Stomach smooth muscle (tissue), 2 donors: ENCODE measurements around the gene DYNC1I1.

Source experiments
- H3K27ac ChIP-seq: one replicate; pipeline ENCODE4 v1.7.0; 2013; ENCODE audit warnings: mild to moderate bottlenecking, low read length, inconsistent platforms
- H3K27me3 ChIP-seq, 2 donors: one replicate each; pipeline ENCODE4 v1.7.0; 2013; ENCODE audit warnings: low read length in 2 of 2; ENCODE audit not compliant: insufficient read depth in 2 of 2, control insufficient read depth in 1 of 2
- H3K36me3 ChIP-seq, 2 donors: one replicate each; pipeline ENCODE4 v1.7.0; 2013; ENCODE audit warnings: low read length in 2 of 2; ENCODE audit not compliant: control insufficient read depth in 2 of 2, insufficient read depth in 2 of 2
- H3K4me1 ChIP-seq: one replicate; pipeline ENCODE4 v1.7.0; 2013; ENCODE audit warnings: low read length; ENCODE audit not compliant: control insufficient read depth, insufficient read depth
- H3K4me3 ChIP-seq, 2 donors: one replicate each; pipeline ENCODE4 v1.7.0; 2013; ENCODE audit warnings: low read length in 2 of 2
- H3K9ac ChIP-seq, 2 donors: one replicate each; pipeline ENCODE4 v1.7.0; 2013; ENCODE audit warnings: low read length in 2 of 2, mild to moderate bottlenecking in 1 of 2
- H3K9me3 ChIP-seq, 2 donors: one replicate each; pipeline ENCODE4 v1.7.0; 2013; ENCODE audit warnings: low read length in 2 of 2; ENCODE audit not compliant: control insufficient read depth in 2 of 2
- donor health status: healthy.
- donor health status: Pancreatic carcinoma.

Gene DYNC1I1

DNA sequence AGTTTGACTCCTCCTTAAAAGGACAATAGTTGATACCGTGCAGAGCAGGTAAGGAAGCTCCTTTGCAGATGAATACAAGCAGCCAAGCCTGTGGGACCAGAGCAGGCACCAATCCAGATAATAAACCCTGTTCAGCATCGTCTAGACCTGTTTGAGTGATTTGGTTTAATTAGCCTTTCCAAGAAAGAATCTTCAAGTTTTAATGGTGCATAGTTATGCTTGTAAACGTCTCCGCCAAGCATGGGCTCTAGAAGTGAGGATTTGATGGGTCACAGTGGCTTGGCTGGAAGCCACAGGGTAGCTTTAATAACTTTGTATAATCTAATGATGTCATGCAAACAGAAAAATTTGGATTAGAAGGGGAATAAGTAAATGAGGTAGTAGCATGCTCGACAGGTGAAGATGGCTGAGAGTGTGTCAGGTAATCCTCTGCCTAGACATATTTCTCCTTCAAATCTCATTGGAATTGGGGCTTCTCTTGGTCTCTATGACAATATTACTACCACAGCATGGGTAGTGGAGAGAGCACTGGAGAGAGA lies 188.4 kb downstream of the DYNC1I1 start:
- Histone ChIP-seq H3K9ac (no peak overlapping the region), H3K4me1 (no peaks in the 10 kb centered on the region), H3K27me3 (no peaks in the 10 kb centered on the region), H3K27ac (no peak overlapping the region), H3K9me3 (no peaks in the 10 kb centered on the region), H3K36me3 (no peaks in the 10 kb centered on the region), H3K4me3 (no peak overlapping the region)

DNA sequence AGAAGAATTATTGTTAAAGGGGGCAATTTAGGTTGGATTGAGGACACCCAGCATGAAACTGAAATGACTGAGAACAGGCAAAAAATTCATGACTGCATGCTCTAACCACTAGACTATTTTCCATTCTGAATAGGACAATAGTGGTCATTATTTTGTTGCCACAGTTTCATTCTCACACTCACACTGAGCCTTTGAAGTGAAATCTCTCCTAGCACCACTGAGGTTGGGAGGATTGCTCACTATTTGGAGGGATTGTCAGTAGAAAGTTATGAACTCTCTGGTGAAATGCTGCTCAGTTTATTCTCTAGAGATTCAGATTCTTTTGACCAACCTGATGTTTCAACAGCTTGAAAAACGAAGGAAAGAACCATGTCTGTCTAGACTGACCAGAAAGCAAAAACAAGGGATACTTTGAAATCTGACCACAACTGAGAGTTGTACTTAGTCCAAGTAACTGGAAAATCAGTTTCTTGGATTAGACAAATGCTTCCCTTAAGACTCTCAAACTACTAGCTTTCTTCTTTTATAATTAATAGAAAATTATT lies 191.2 kb downstream of the DYNC1I1 start:
- H3K9ac ChIP-seq = no peak overlapping the region

DNA sequence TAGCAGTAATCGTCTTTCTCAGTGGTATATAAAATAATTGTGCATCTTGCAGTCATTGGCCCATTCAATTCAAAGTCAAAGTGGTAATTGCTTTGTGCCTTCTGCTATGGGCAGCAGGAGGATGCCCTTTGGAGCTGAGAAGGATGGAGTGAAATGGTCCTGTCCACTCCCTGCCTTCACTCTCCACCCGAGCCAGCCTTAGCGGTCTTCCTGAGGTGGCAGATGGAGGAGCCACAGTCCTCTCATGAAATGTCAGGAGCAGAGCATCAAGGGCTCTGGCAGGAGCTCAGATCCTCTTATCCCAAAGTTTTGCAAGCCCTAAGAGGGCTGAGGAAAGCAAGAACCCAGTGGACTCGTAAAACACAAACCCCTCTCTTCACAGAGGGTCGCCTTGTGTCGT lies 199.4 kb downstream of the DYNC1I1 start:
- Histone ChIP-seq H3K4me3 (no peak overlapping the region), H3K36me3 (no peaks in the 10 kb centered on the region), H3K9ac (no peak overlapping the region), H3K27ac (no peak overlapping the region), H3K4me1 (no peaks in the 10 kb centered on the region), H3K27me3 (no peaks in the 10 kb centered on the region), H3K9me3 (no peaks in the 10 kb centered on the region)

More for the DNA sequence above, 191.2 kb downstream of the DYNC1I1 start:
- Histone ChIP-seq H3K4me3 (no peak overlapping the region), H3K27ac (no peak overlapping the region), H3K4me1 (no peaks in the 10 kb centered on the region), H3K27me3 (no peaks in the 10 kb centered on the region), H3K36me3 (no peaks in the 10 kb centered on the region), H3K9me3 (no peaks in the 10 kb centered on the region)

DNA sequence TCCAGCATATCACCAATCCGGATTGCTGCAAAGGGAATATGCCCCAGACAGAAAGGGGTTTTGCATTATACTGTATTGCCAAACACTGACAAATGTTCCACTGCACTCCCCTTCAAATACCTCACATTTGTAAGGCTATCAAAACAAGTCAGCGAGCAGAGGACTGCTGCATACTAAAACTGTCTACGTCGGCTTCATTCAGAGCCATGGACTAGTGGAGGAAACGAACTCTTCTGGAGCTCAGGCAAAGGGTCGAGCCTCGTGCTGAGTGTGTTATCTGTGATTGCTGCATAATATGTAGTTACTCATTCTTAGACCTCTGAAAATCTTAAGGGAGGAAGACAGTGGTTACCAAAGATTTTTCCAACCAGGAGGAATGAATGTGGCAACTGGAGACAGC lies 200.2 kb downstream of the DYNC1I1 start:
- no peaks in the 10 kb centered on the region for H3K9me3 ChIP-seq
- no peak overlapping the region for H3K4me3 ChIP-seq
- H3K4me1 ChIP-seq = no peaks in the 10 kb centered on the region
- no peaks in the 10 kb centered on the region for H3K27me3 ChIP-seq
- H3K36me3 ChIP-seq = no peaks in the 10 kb centered on the region
- no peak overlapping the region for H3K9ac ChIP-seq
- no peak overlapping the region for H3K27ac ChIP-seq

DNA sequence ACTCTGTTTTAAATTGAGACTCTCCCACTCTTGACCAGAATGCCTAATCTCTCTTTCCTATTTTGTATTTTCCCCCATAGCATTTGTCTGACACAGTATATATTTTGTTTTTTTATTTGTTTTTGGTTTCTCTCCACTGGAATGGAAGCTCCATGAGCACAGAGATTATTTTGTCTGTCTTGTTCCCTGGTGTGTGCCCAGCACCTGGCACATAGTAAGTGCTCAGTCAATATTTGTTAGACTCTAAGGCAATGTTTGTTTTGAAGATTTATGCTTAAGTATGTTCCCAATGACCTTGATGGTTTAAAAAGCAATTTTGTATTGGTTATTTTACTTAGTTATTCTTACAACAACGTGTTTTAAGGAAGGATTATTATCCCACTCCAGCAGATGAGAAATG lies 201.8 kb downstream of the DYNC1I1 start:
- Histone ChIP-seq H3K27ac (no peak overlapping the region), H3K27me3 (no peaks in the 10 kb centered on the region), H3K4me3 (no peak overlapping the region), H3K9ac (no peak overlapping the region), H3K9me3 (no peaks in the 10 kb centered on the region), H3K36me3 (no peaks in the 10 kb centered on the region), H3K4me1 (no peaks in the 10 kb centered on the region)

DNA sequence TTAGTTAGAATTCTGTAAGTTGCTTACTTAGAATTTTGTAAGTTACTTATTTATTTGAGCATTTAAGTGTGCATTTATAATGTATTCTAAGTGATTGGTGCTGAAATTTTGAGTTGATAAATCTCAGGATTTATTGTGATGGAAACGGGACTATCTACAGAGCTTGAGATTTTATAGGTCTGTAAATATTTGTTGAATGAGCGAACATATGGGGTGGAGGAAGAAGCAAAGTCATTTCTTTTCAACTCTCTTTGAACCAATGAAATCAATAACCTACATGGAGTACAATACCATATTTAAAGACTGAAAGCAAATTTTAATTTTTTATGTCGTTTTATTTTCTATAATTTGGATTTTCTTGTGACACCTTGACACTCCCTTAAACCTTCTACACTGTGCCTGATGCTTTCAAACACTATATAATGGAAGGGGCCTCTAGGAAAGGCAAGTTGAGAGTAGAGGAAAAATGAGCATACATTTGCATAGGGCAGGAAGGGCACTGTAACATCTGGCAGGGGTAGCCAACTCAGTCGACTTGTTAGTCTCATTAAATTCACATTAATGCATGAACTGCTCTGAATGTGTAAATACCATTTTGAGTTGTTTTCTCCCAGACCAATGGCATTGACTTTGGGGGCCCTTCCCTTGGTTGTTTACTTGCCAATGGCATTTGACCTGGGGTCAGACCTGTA lies 204.2 kb downstream of the DYNC1I1 start:
- Histone ChIP-seq H3K9ac (no peak overlapping the region), H3K4me1 (no peaks in the 10 kb centered on the region)

DNA sequence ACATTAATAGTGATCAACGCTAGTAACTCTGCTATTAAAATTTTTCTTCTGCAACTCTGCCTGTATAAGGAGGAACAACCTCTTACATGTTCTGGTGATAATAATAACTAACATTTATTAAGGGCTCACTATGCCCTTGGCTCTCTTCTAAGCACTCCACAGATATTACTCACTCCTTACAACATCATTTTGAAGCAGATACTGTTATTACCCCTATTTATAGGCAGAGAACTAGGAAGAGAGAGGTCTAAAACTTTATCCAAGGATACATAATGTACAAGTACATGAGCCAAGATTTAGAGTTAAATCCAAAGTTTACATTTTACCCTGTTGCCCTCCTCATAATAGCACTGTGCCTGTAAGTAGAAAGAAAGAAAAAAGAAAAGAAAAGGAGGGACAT lies 205.6 kb downstream of the DYNC1I1 start:
- Histone ChIP-seq H3K36me3 (no peaks in the 10 kb centered on the region), H3K27me3 (no peaks in the 10 kb centered on the region), H3K9me3 (no peaks in the 10 kb centered on the region), H3K27ac (no peak overlapping the region), H3K4me1 (no peaks in the 10 kb centered on the region), H3K9ac (no peak overlapping the region), H3K4me3 (no peak overlapping the region)

More for the DNA sequence above, 204.2 kb downstream of the DYNC1I1 start:
- Histone ChIP-seq H3K27ac (no peak overlapping the region), H3K4me3 (no peak overlapping the region), H3K9me3 (no peaks in the 10 kb centered on the region), H3K36me3 (no peaks in the 10 kb centered on the region), H3K27me3 (no peaks in the 10 kb centered on the region)

DNA sequence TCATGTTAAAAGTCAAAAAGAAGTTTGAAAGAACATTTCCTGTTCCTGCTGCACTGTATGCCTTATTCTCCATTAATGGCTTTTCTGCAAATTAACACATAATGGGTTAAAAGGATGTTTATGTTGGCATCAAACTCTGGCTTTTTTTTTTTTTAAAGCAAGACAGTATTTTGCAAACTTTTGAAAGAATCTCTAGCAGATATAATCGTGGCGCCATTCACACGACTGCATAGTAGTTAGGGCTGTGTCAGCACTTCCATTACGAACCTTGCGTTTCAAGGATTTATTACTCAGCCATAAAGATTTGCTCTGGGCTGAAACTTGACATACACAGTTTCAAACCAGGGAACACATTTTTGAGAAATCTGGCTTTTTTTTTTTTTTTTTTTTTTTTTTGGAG lies 207.8 kb downstream of the DYNC1I1 start:
- Histone ChIP-seq H3K27ac (no peak overlapping the region), H3K4me1 (no peaks in the 10 kb centered on the region), H3K9ac (no peak overlapping the region), H3K27me3 (no peaks in the 10 kb centered on the region), H3K9me3 (no peaks in the 10 kb centered on the region), H3K4me3 (no peak overlapping the region), H3K36me3 (no peaks in the 10 kb centered on the region)

DNA sequence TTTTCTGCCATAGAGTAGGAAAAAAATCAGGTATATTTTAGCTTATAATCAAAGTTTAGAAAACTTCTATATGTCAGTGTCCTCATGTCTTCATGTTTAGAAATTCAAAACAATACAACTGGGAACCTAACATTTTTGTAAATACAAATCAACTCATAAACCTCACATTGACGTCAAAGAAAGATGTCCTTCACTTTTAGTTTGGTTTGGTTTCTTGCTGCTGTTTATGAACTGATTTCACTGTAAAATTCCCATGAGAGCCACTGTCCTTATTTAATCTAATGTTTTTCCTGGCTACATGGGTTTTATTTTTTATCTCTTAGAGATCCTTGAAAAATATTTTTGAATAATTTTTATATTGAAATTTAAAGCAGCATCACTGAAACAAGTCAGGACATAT lies 208.4 kb downstream of the DYNC1I1 start:
- no peaks in the 10 kb centered on the region for H3K9me3 ChIP-seq
- H3K36me3 ChIP-seq = no peaks in the 10 kb centered on the region

DNA sequence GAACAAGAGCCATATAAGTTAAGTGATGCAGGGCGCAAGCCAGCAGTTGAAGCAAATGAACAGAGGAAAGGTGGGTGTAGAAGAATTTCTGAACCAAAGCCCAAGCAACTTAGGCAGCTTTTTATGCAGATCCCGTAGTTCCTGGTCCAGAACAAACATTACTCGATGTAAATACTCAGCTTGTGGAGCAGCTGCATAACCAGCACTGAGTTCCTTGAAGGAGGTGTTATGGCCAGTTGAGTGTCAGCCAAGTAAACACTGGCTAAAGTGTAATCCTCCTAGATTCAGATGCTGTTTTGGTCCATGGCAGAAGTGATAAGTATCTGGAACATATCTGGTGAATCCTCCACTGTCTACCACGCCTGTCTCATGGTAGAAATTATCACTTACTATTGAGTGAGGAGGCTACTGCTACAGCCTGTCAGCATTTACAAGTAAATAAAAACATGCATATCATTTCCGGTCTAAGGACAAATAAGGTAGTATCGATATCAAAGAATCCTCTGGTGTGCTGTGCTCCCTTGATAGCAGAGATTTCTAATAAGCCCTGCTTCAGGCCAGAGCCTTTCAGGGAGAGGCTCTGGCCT lies 213.9 kb downstream of the DYNC1I1 start:
- Histone ChIP-seq H3K27ac (no peak overlapping the region), H3K9me3 (no peaks in the 10 kb centered on the region), H3K4me1 (no peaks in the 10 kb centered on the region), H3K36me3 (peaks cover 0 to 4% of the 10 kb centered on the region in 2 donors), H3K4me3 (no peak overlapping the region), H3K9ac (no peak overlapping the region), H3K27me3 (no peaks in the 10 kb centered on the region)

More for the DNA sequence above, 208.4 kb downstream of the DYNC1I1 start:
- H3K27me3 ChIP-seq = no peaks in the 10 kb centered on the region
- no peaks in the 10 kb centered on the region for H3K4me1 ChIP-seq
- H3K9ac ChIP-seq = no peak overlapping the region
- H3K4me3 ChIP-seq = no peak overlapping the region
- no peak overlapping the region for H3K27ac ChIP-seq

DNA sequence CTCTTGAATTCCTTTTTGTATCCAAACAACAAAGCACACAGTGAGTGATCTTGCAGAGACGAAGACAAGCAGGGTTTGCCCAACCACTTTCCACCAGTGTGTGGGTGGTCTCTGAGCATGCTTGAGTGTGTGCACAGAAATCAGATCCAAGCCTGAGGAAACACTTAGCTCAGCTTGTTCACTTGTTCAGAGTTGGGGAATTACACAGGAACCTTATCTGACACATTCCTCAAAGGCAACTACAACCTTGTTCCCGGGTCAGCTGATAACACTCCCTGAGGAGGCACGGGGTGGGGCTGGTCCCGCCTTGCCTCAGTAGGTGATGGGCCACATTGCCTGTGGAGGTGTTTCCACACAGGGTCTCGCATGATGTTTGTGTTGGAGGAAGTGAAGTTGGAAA lies 216.9 kb downstream of the DYNC1I1 start:
- Histone ChIP-seq H3K9ac (no peak overlapping the region), H3K36me3 (peaks cover 0 to 4% of the 10 kb centered on the region in 2 donors), H3K4me1 (no peaks in the 10 kb centered on the region), H3K27ac (no peak overlapping the region), H3K4me3 (no peak overlapping the region), H3K27me3 (no peaks in the 10 kb centered on the region), H3K9me3 (no peaks in the 10 kb centered on the region)
